Embryonic facial prominence (tissue), 1 donor: Measurements from ENCODE around the gene TPH1.

Experiments used
- DNase-seq: peaks from one replicate; pipeline ENCODE4 v3.0.0-alpha.2; 2016; ENCODE audit errors: extremely low spot score

The TPH1 gene

GRCh38 chr11:18046116-18046777 is at the start of gene TPH1:
TPH1 (minus strand) TSS chr11:18046269; CDS start chr11:18040762, 5,507 bp downstream.
- DNase-seq, result no peak

- no peak for DNase-seq
Observed at GRCh38 chr11:18093959-18094358, 47.9 kb upstream of the TPH1 start.

GRCh38 chr11:18091731-18092130 is 45.7 kb upstream of the TPH1 start:
- DNase-seq, result no peak

GRCh38 chr11:18088966-18089365 is 42.9 kb upstream of the TPH1 start:
- DNase-seq, result no peak

GRCh38 chr11:18088366-18088765 is 42.3 kb upstream of the TPH1 start:
- DNase-seq, result no peak

- DNase-seq, result no peak
Observed at GRCh38 chr11:18081551-18081950, 35.5 kb upstream of the TPH1 start.

- no peak for DNase-seq
Observed at GRCh38 chr11:18080451-18080850, 34.4 kb upstream of the TPH1 start.

GRCh38 chr11:18078909-18079308 is 32.8 kb upstream of the TPH1 start:
- DNase-seq, result no peak

GRCh38 chr11:18075444-18075843 is 29.4 kb upstream of the TPH1 start:
- DNase-seq, result no peak

- DNase-seq, result no peak
Observed at GRCh38 chr11:18071098-18071705, 25.1 kb upstream of the TPH1 start.

GRCh38 chr11:18067372-18067771 is 21.3 kb upstream of the TPH1 start:
- DNase-seq, result no peak

GRCh38 chr11:18066626-18067025 is 20.6 kb upstream of the TPH1 start:
- no peak for DNase-seq

- DNase-seq, result no peak
Observed at GRCh38 chr11:18065572-18065971, 19.5 kb upstream of the TPH1 start.

GRCh38 chr11:18064450-18065054 is 18.5 kb upstream of the TPH1 start:
- no peak for DNase-seq

- DNase-seq, result no peak
Observed at GRCh38 chr11:18063862-18064434, 17.9 kb upstream of the TPH1 start.

- no peak for DNase-seq
Observed at GRCh38 chr11:18063125-18063524, 17.1 kb upstream of the TPH1 start.

GRCh38 chr11:18061351-18061750 is 15.3 kb upstream of the TPH1 start:
- no peak for DNase-seq

- DNase-seq, result no peak
Observed at GRCh38 chr11:18056561-18057181, 10.6 kb upstream of the TPH1 start.

GRCh38 chr11:18054511-18055103 is 8.5 kb upstream of the TPH1 start:
- DNase-seq, result no peak

- DNase-seq, result no peak
Observed at GRCh38 chr11:18050848-18051247, 4.8 kb upstream of the TPH1 start.

- no peak for DNase-seq
Observed at GRCh38 chr11:18036456-18036855, 9.6 kb downstream of the TPH1 start.

- DNase-seq, result no peak
Observed at GRCh38 chr11:18027475-18027874, 18.6 kb downstream of the TPH1 start.
